Right renal pelvis (tissue), 4 donors: ENCODE measurements around the gene PIK3R2. TPM values are rescaled to one million over a fixed set of nuclear protein-coding genes. Genes with fewer than 3 reads are reported as not detected.
A peak's percentile ranks its signal among the peaks of the same experiment; 100 is the strongest.
"Not testable (repeated sequence)": the region's sequence is repeated elsewhere in the genome, so short reads cannot be mapped to it uniquely, and the experiment has no call there.

ENCODE experiments used
- DNase-seq, 4 donors: peaks; one replicate each; pipeline ENCODE4 v3.0.0-alpha.2; 2013; ENCODE audit warnings: low read depth in 4 of 4, low spot score in 3 of 4, missing footprints in 1 of 4
- polyA plus RNA-seq, 4 donors: library from polyadenylated mRNA; unstranded; fragments of 120-200 nt; gene quantifications; one replicate each; pipeline ENCODE4 v1.2.1, GENCODE V29; 2013; ENCODE audit not compliant: insufficient read length in 4 of 4

Gene PIK3R2
- polyA plus RNA-seq, 4 donors, result 23.1 to 34.3 (median 28.3) TPM

GRCh38 chr19:18150776-18151624 is 2.0 kb upstream of the PIK3R2 start:
- DNase-seq, result no peak

GRCh38 chr19:18152442-18152816 is 534 bp upstream of the PIK3R2 start:
- DNase-seq, result peak; percentile 95 to 98 (median 97)

- DNase-seq, result no peak
Measured at GRCh38 chr19:18153556-18154134, 682 bp downstream of the PIK3R2 start.

GRCh38 chr19:18155095-18156087 is 2.4 kb downstream of the PIK3R2 start:
- DNase-seq, result no peak

GRCh38 chr19:18156268-18156667 is 3.3 kb downstream of the PIK3R2 start:
- no peak for DNase-seq

GRCh38 chr19:18156841-18157464 is 4.0 kb downstream of the PIK3R2 start:
- peak in 2 of 4 donors; percentile 55 to 57 for DNase-seq

GRCh38 chr19:18157465-18158063 is 4.6 kb downstream of the PIK3R2 start:
- no peak for DNase-seq

GRCh38 chr19:18158467-18158866 is 5.5 kb downstream of the PIK3R2 start:
- no peak for DNase-seq

GRCh38 chr19:18159059-18159616 is 6.2 kb downstream of the PIK3R2 start:
- not testable (repeated sequence) for DNase-seq

GRCh38 chr19:18159810-18160209 is 6.8 kb downstream of the PIK3R2 start:
- no peak for DNase-seq

- no peak for DNase-seq
Measured at GRCh38 chr19:18160493-18160970, 7.6 kb downstream of the PIK3R2 start.

- peak in 2 of 4 donors; percentile 39 to 51 for DNase-seq
Measured at GRCh38 chr19:18160971-18161635, 8.1 kb downstream of the PIK3R2 start.

GRCh38 chr19:18161636-18162002 is 8.7 kb downstream of the PIK3R2 start:
- no peak for DNase-seq

- DNase-seq, result no peak
Measured at GRCh38 chr19:18164072-18164471, 11.1 kb downstream of the PIK3R2 start.

- no peak for DNase-seq
Measured at GRCh38 chr19:18165794-18166544, 13.0 kb downstream of the PIK3R2 start.

GRCh38 chr19:18167011-18167410 is 14.0 kb downstream of the PIK3R2 start:
- DNase-seq, result no peak

- no peak for DNase-seq
Measured at GRCh38 chr19:18167975-18168645, 15.1 kb downstream of the PIK3R2 start.
